RWPE2 (cell line): Measurements from ENCODE around the gene MPPE1.

ENCODE experiments used
- ATAC-seq: fragments of 200-7000 bp; cut with Tn5 transposase; 3 replicates; pipeline ENCODE4 v1.9.1; 2021; ENCODE audit warnings: low read depth
- DNase-seq: peaks from one replicate; pipeline ENCODE4 v3.0.0-alpha.2; 2020; ENCODE audit warnings: low spot score
- H3K27ac ChIP-seq: fragments of 450-650 bp; 2 replicates; pipeline ENCODE4 v1.5.1; 2017; ENCODE audit warnings: mild to moderate bottlenecking; ENCODE audit not compliant: poor library complexity, severe bottlenecking
- H3K27me3 ChIP-seq: fragments of 250-450 bp; sonication (Bioruptor Pico); 2 replicates; pipeline ENCODE4 v1.5.1; 2021; ENCODE audit warnings: mild to moderate bottlenecking, moderate library complexity; ENCODE audit not compliant: insufficient read depth, poor library complexity, severe bottlenecking
- H3K36me3 ChIP-seq: fragments of 250-450 bp; sonication (Bioruptor Pico); 2 replicates; pipeline ENCODE4 v1.5.1; 2020; ENCODE audit warnings: low read depth, mild to moderate bottlenecking, moderate library complexity
- H3K4me1 ChIP-seq: fragments of 250-450 bp; sonication (Bioruptor Pico); 2 replicates; pipeline ENCODE4 v1.5.1; 2021; ENCODE audit warnings: mild to moderate bottlenecking, moderate library complexity; ENCODE audit not compliant: insufficient read depth, poor library complexity, severe bottlenecking
- H3K4me3 ChIP-seq: fragments of 250-450 bp; sonication (Bioruptor Pico); 2 replicates; pipeline ENCODE4 v1.5.1; 2021; ENCODE audit warnings: mild to moderate bottlenecking, moderate library complexity; ENCODE audit not compliant: severe bottlenecking
- H3K9me3 ChIP-seq: fragments of 250-450 bp; sonication (Bioruptor Pico); 2 replicates; pipeline ENCODE4 v1.5.1; 2021; ENCODE audit warnings: mild to moderate bottlenecking, moderate library complexity; ENCODE audit not compliant: severe bottlenecking
- TF ChIP-seq, protein P1 (sequence below): fragments of 450-650 bp; IDR thresholded peaks from one replicate; pipeline ENCODE4 v1.5.1; 2017; ENCODE audit warnings: mild to moderate bottlenecking, moderate library complexity; ENCODE audit not compliant: poor library complexity, severe bottlenecking

The MPPE1 gene

GRCh38 chr18:11880586-11881304, 27.4 kb downstream of the MPPE1 start:
- peaks cover 4% of the 10 kb centered on the region; the same call in 1 of the 2 replicates for H3K36me3 ChIP-seq
- H3K9me3 ChIP-seq = no peaks in the 10 kb centered on the region
- no peaks in the 10 kb centered on the region for H3K4me1 ChIP-seq
- ATAC-seq = no peak
- TF ChIP-seq, protein P1, sequence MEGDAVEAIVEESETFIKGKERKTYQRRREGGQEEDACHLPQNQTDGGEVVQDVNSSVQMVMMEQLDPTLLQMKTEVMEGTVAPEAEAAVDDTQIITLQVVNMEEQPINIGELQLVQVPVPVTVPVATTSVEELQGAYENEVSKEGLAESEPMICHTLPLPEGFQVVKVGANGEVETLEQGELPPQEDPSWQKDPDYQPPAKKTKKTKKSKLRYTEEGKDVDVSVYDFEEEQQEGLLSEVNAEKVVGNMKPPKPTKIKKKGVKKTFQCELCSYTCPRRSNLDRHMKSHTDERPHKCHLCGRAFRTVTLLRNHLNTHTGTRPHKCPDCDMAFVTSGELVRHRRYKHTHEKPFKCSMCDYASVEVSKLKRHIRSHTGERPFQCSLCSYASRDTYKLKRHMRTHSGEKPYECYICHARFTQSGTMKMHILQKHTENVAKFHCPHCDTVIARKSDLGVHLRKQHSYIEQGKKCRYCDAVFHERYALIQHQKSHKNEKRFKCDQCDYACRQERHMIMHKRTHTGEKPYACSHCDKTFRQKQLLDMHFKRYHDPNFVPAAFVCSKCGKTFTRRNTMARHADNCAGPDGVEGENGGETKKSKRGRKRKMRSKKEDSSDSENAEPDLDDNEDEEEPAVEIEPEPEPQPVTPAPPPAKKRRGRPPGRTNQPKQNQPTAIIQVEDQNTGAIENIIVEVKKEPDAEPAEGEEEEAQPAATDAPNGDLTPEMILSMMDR = no peak
- H3K4me3 ChIP-seq = no peak overlapping the region
- DNase-seq = no peak
- no peak overlapping the region for H3K27ac ChIP-seq
- no peaks in the 10 kb centered on the region for H3K27me3 ChIP-seq

DNA sequence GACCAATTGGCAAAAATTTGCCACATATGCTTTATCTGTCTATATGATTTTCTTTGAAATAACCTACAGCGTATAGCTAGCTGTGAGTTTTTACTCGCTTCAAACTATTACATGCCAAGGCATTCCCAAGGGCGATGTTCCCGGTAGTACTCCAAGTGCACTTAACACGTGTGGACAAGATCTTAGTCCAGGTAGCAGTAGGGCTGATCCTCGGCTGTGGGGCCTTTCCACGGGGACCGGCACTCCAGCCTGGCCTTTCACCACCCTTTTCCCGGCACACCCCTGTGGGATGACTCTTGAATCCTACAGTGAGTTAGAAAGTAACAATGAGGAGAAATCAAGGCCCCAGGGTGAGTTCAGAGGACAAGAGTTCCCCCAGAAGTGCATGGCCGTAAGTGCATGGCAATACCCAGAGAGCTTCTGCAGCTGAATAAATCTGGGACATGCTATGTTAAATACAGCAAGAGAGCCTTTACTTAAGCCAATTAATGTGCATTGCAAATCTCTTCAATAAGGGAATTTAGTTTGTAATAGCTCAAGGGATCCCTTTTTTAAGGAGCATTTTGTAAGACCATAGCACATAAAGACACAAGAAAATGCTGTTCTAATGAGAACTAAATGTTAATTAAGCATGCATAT, 30.5 kb downstream of the MPPE1 start:
- DNase-seq (no peak), ATAC-seq (no peak)
- no peaks in the 10 kb centered on the region for H3K9me3 ChIP-seq
- no peak overlapping the region for H3K27ac ChIP-seq
- no peaks in the 10 kb centered on the region for H3K4me1 ChIP-seq
- H3K27me3 ChIP-seq = no peaks in the 10 kb centered on the region
- no peaks in the 10 kb centered on the region for H3K36me3 ChIP-seq
- TF ChIP-seq, protein P1 = no peak
- H3K4me3 ChIP-seq = no peak overlapping the region

GRCh38 chr18:11874676-11875075, 33.4 kb downstream of the MPPE1 start:
- no peak overlapping the region for H3K4me3 ChIP-seq
- no peaks in the 10 kb centered on the region for H3K27me3 ChIP-seq
- ATAC-seq = no peak
- TF ChIP-seq, protein P1 = no peak
- no peaks in the 10 kb centered on the region for H3K36me3 ChIP-seq
- no peaks in the 10 kb centered on the region for H3K4me1 ChIP-seq
- DNase-seq = no peak
- H3K27ac ChIP-seq = no peak overlapping the region
- no peaks in the 10 kb centered on the region for H3K9me3 ChIP-seq

GRCh38 chr18:11873670-11874340, 34.3 kb downstream of the MPPE1 start:
- Histone ChIP-seq H3K27ac (no peak overlapping the region), H3K36me3 (no peaks in the 10 kb centered on the region), H3K4me3 (no peak overlapping the region), H3K4me1 (no peaks in the 10 kb centered on the region), H3K27me3 (no peaks in the 10 kb centered on the region), H3K9me3 (no peaks in the 10 kb centered on the region)
- DNase-seq (no peak), ATAC-seq (no peak)
- TF ChIP-seq, protein P1 = no peak
